ENCODE measurements around the gene SERP2. TPM values are rescaled to one million over a fixed set of nuclear protein-coding genes. Genes with fewer than 3 reads are reported as not detected.

The SERP2 gene
- total and polyA plus RNA-seq, 2 of the 8 experiments (the other 6 are each of a cell fraction or from before 2014, with no cell fraction given) = 2.0 to 2.3 TPM

GRCh38 chr13:44414716-44415115, 41.1 kb downstream of the SERP2 start (continued):
- no peak for TF ChIP-seq POLR2A (IDR thresholded peaks at IDR 0.05; ENCODE audit: control extremely low read depth in 1 of 2, low read depth in 2 of 2, low read length in 2 of 2)
- no peak for TF ChIP-seq TBP (IDR thresholded peaks at IDR 0.05; ENCODE audit: low read depth, low read length)
- no peak for TF ChIP-seq TCF12 (IDR thresholded peaks at IDR 0.05; ENCODE audit: low read depth, low read length)
- no peak for TF ChIP-seq CEBPB (IDR thresholded peaks at IDR 0.05; ENCODE audit: low read depth, low read length)
- no peak for TF ChIP-seq FOSL1 (IDR thresholded peaks at IDR 0.05; ENCODE audit: insufficient read depth, low read depth, low read length)
